Measurements from ENCODE around the gene MMD2.

GRCh38 chr7:4861227-4861626 is 97.8 kb downstream of the MMD2 start:
- TF ChIP-seq, protein P1, sequence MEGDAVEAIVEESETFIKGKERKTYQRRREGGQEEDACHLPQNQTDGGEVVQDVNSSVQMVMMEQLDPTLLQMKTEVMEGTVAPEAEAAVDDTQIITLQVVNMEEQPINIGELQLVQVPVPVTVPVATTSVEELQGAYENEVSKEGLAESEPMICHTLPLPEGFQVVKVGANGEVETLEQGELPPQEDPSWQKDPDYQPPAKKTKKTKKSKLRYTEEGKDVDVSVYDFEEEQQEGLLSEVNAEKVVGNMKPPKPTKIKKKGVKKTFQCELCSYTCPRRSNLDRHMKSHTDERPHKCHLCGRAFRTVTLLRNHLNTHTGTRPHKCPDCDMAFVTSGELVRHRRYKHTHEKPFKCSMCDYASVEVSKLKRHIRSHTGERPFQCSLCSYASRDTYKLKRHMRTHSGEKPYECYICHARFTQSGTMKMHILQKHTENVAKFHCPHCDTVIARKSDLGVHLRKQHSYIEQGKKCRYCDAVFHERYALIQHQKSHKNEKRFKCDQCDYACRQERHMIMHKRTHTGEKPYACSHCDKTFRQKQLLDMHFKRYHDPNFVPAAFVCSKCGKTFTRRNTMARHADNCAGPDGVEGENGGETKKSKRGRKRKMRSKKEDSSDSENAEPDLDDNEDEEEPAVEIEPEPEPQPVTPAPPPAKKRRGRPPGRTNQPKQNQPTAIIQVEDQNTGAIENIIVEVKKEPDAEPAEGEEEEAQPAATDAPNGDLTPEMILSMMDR (IDR thresholded peaks at IDR 0.05; ENCODE audit: insufficient read depth, low read length) = no peak
- TF ChIP-seq, protein P2, sequence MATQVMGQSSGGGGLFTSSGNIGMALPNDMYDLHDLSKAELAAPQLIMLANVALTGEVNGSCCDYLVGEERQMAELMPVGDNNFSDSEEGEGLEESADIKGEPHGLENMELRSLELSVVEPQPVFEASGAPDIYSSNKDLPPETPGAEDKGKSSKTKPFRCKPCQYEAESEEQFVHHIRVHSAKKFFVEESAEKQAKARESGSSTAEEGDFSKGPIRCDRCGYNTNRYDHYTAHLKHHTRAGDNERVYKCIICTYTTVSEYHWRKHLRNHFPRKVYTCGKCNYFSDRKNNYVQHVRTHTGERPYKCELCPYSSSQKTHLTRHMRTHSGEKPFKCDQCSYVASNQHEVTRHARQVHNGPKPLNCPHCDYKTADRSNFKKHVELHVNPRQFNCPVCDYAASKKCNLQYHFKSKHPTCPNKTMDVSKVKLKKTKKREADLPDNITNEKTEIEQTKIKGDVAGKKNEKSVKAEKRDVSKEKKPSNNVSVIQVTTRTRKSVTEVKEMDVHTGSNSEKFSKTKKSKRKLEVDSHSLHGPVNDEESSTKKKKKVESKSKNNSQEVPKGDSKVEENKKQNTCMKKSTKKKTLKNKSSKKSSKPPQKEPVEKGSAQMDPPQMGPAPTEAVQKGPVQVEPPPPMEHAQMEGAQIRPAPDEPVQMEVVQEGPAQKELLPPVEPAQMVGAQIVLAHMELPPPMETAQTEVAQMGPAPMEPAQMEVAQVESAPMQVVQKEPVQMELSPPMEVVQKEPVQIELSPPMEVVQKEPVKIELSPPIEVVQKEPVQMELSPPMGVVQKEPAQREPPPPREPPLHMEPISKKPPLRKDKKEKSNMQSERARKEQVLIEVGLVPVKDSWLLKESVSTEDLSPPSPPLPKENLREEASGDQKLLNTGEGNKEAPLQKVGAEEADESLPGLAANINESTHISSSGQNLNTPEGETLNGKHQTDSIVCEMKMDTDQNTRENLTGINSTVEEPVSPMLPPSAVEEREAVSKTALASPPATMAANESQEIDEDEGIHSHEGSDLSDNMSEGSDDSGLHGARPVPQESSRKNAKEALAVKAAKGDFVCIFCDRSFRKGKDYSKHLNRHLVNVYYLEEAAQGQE (IDR thresholded peaks at IDR 0.05; ENCODE audit: insufficient replicate concordance, low read depth) = no peak
- TF ChIP-seq POLR2AphosphoS5 (IDR thresholded peaks at IDR 0.05; ENCODE audit: low read depth) = no peak
- TF ChIP-seq GABPA (IDR thresholded peaks at IDR 0.05; ENCODE audit: low read depth) = no peak
- no peak for TF ChIP-seq SPI1 (IDR thresholded peaks at IDR 0.05; ENCODE audit: borderline replicate concordance, low read depth)

All from HL-60 (cell line).